Smooth muscle cell (in vitro differentiated cells): ENCODE measurements around the gene ERC2. TPM values are rescaled to one million over a fixed set of nuclear protein-coding genes. Genes with fewer than 3 reads are reported as not detected.
A peak's percentile ranks its signal among the peaks of the same experiment; 100 is the strongest.

ENCODE experiments used
- DNase-seq: peaks from one replicate; lab custom pipeline; 2025; ENCODE audit not compliant: unreplicated experiment; lab: John Stamatoyannopoulos, UW
- H2AFZ ChIP-seq: fragments of 200-600 bp; sonication (generic); 2 replicates; pipeline ENCODE4 v1.6.0; 2016; ENCODE audit warnings: antibody characterized with exemption, low read depth, mild to moderate bottlenecking
- H3F3A ChIP-seq: fragments of 200-600 bp; sonication (generic); 2 replicates; pipeline ENCODE4 v1.6.0; 2017; ENCODE audit warnings: antibody characterized with exemption, low read depth
- H3K27ac ChIP-seq: fragments of 200-600 bp; sonication (generic); 2 replicates; pipeline ENCODE4 v1.5.1; 2016; ENCODE audit warnings: low read depth, mild to moderate bottlenecking
- H3K27me3 ChIP-seq: fragments of 200-600 bp; sonication (generic); 2 replicates; pipeline ENCODE4 v1.6.1; 2016; ENCODE audit warnings: low read depth, mild to moderate bottlenecking
- H3K36me3 ChIP-seq: fragments of 200-600 bp; sonication (generic); 2 replicates; pipeline ENCODE4 v1.5.1; 2016; ENCODE audit warnings: low read depth
- H3K4me1 ChIP-seq: fragments of 200-600 bp; sonication (generic); 2 replicates; pipeline ENCODE4 v1.5.1; 2016; ENCODE audit warnings: low read depth
- H3K4me2 ChIP-seq: fragments of 200-600 bp; sonication (generic); 2 replicates; pipeline ENCODE4 v1.6.0; 2016; ENCODE audit warnings: mild to moderate bottlenecking
- H3K4me3 ChIP-seq: fragments of 200-600 bp; sonication (generic); 2 replicates; pipeline ENCODE4 v1.5.1; 2016; ENCODE audit warnings: mild to moderate bottlenecking
- H3K79me2 ChIP-seq: fragments of 200-600 bp; sonication (generic); 2 replicates; pipeline ENCODE4 v1.6.0; 2016; ENCODE audit warnings: low read depth, mild to moderate bottlenecking
- H3K9ac ChIP-seq: fragments of 200-600 bp; sonication (generic); 2 replicates; pipeline ENCODE4 v1.6.0; 2016; ENCODE audit warnings: low read depth
- H3K9me3 ChIP-seq: fragments of 200-600 bp; sonication (generic); replicated peaks from 2 replicates; pipeline ENCODE4 v1.5.1; 2016; ENCODE audit warnings: low read depth
- H4K20me1 ChIP-seq: fragments of 200-600 bp; sonication (generic); 2 replicates; pipeline ENCODE4 v1.6.0; 2016; ENCODE audit warnings: low read depth
- WGBS: methylation state at CpG from one replicate; pipeline ENCODE4 v1.1.7; 2016; ENCODE audit warnings: low lambda C conversion rate; 5-methylcytosine and 5-hydroxymethylcytosine counted together
- polyA plus RNA-seq: library from polyadenylated mRNA; unstranded; fragments of >200 nt; fragmentation: Nextera tagmentation; extraction: Ambion mirVana; gene quantifications from 2 replicates; pipeline ENCODE4 v1.2.1, GENCODE V29; 2016
- total RNA-seq: library from RNA; depleted of rRNA; stranded (reverse); fragments of >200 nt; gene quantifications from 2 replicates; pipeline ENCODE4 v1.2.3, GENCODE V29; 2014
- TF ChIP-seq, protein P1 (sequence below): fragments of 200-600 bp; sonication (generic); IDR thresholded peaks from 2 replicates; pipeline ENCODE4 v1.5.1; 2017; ENCODE audit warnings: borderline replicate concordance, mild to moderate bottlenecking, antibody characterized with exemption; ENCODE audit not compliant: insufficient read depth, poor library complexity, severe bottlenecking

Gene ERC2
- total and polyA plus RNA-seq, 2 experiments from 2014 or later, result 1.1 TPM; not detected in 1

DNA sequence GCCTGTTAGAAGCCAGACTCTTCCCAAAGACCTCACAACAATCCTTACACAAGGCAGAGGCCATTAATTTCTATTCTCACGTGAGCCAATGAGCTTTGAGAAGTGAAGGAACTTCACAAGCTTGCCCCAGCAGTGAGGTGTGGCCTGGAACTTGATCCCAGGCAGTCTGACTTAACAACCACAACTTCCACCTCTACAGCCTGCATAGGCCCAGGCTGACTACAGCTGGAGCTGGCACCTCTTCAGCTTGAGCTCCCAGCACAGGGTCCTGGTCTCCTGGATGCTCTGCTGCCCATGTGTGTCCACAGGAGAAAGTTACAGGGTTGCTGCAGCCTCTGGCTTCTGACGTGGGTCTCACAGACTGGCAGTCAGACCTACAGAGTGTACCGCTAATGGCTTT is 111.0 kb downstream of the ERC2 start:
- DNase-seq, result no peak
- Histone ChIP-seq H3K4me2 (no peak overlapping the region), H3K4me3 (no peak overlapping the region), H4K20me1 (no peaks in the 10 kb centered on the region), H2AFZ (no peak overlapping the region), H3K4me1 (no peaks in the 10 kb centered on the region), H3K9me3 (no peaks in the 10 kb centered on the region), H3K9ac (no peak overlapping the region), H3K79me2 (no peaks in the 10 kb centered on the region), H3K27ac (no peak overlapping the region), H3K36me3 (no peaks in the 10 kb centered on the region), H3F3A (no peaks in the 10 kb centered on the region), H3K27me3 (no peaks in the 10 kb centered on the region)
- TF ChIP-seq, protein P1, sequence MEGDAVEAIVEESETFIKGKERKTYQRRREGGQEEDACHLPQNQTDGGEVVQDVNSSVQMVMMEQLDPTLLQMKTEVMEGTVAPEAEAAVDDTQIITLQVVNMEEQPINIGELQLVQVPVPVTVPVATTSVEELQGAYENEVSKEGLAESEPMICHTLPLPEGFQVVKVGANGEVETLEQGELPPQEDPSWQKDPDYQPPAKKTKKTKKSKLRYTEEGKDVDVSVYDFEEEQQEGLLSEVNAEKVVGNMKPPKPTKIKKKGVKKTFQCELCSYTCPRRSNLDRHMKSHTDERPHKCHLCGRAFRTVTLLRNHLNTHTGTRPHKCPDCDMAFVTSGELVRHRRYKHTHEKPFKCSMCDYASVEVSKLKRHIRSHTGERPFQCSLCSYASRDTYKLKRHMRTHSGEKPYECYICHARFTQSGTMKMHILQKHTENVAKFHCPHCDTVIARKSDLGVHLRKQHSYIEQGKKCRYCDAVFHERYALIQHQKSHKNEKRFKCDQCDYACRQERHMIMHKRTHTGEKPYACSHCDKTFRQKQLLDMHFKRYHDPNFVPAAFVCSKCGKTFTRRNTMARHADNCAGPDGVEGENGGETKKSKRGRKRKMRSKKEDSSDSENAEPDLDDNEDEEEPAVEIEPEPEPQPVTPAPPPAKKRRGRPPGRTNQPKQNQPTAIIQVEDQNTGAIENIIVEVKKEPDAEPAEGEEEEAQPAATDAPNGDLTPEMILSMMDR, result no peak
- WGBS, result 88% methylated on average over 3 of the region's 3 CpGs

DNA sequence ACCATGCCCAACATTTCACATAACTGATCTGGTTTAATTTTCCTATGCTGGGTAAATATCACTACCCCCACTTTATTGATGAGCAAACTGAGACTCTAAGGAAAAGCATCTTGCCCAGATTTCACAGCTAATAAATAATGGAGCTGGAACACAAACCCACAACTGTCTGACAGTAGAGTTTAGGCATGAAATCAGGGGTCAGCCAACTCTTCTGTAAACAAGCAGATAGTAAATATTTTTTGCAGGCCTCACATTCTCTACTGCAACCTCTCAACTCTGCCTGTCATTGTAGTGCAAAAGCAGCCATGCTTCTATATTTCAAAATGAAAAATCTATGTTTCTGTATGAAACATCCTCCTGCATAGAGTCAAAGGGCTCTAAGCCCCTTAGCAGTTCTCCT is 111.5 kb downstream of the ERC2 start:
- no peak overlapping the region for H3K27ac ChIP-seq
- H3K36me3 ChIP-seq, result no peaks in the 10 kb centered on the region
- no peaks in the 10 kb centered on the region for H4K20me1 ChIP-seq
- H3K27me3 ChIP-seq, result no peaks in the 10 kb centered on the region
- no peak overlapping the region for H3K4me2 ChIP-seq
- TF ChIP-seq, protein P1, result no peak
- H3F3A ChIP-seq, result no peaks in the 10 kb centered on the region
- no peak overlapping the region for H3K9ac ChIP-seq
- no peaks in the 10 kb centered on the region for H3K79me2 ChIP-seq
- no peak overlapping the region for H2AFZ ChIP-seq
- no peaks in the 10 kb centered on the region for H3K4me1 ChIP-seq
- no peak overlapping the region for H3K4me3 ChIP-seq
- H3K9me3 ChIP-seq, result no peaks in the 10 kb centered on the region
- no peak for DNase-seq

DNA sequence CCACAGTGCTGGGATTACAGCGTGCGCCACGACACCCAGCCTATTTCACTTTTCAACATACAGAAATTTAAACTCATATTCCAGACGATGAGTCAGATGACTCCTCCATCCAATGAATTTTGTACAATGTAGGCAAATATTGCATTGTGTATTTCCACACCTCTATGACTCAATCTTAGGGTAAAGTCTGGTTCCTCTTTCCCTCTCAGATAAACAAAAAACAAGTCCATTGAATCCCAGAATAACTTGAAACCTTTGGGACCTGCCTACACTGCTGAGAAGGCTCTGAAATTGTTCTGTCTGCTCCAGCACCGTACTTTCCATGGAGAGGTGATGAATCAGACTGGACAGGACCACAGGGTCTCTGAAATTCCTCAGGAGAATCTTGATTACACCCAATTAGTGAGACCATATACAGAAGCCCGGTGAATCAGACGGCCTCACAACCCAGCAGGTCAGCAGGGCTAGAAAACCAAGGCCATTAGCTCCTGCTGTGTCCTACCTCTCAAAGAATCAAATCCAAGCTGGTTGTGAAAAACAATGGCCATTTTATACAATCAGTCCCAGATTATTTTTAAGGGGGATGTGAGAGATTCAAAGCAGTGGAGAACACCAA is 112.6 kb downstream of the ERC2 start:
- Histone ChIP-seq H3K4me3 (no peak overlapping the region), H3F3A (no peaks in the 10 kb centered on the region), H3K9me3 (no peaks in the 10 kb centered on the region), H4K20me1 (no peaks in the 10 kb centered on the region), H3K27ac (peak overlapping the region; percentile 6), H3K9ac (no peak overlapping the region), H2AFZ (no peak overlapping the region), H3K27me3 (no peaks in the 10 kb centered on the region), H3K4me2 (no peak overlapping the region), H3K36me3 (no peaks in the 10 kb centered on the region), H3K79me2 (no peaks in the 10 kb centered on the region), H3K4me1 (no peaks in the 10 kb centered on the region)
- no peak for DNase-seq
- TF ChIP-seq, protein P1, result no peak
- WGBS, result 41% methylated on average over 7 of the region's 7 CpGs

DNA sequence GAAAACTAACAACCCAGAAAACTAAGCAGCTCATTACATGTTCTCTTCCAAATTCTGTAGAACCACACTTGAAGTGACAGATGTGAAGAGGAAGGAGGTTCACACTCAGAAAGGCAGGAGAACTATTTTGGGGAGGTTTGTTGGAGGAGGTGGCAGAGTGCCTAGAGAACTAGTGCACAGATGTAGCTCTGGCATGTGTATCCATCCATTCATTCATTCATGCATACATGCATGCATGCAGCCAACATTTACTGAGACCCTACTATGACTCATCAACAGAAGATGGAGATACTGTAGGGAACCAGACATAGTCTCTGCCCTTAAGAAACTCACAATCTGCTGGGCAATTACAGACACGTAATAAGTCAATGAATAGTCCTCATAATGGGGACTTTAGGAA is 116.7 kb downstream of the ERC2 start:
- DNase-seq, result no peak
- Histone ChIP-seq H3K27me3 (no peaks in the 10 kb centered on the region), H4K20me1 (no peaks in the 10 kb centered on the region), H3K36me3 (no peaks in the 10 kb centered on the region), H3K4me3 (no peak overlapping the region), H3F3A (no peaks in the 10 kb centered on the region), H3K4me1 (no peaks in the 10 kb centered on the region), H3K9me3 (no peaks in the 10 kb centered on the region), H3K79me2 (no peaks in the 10 kb centered on the region), H3K27ac (no peak overlapping the region), H3K4me2 (no peak overlapping the region), H2AFZ (no peak overlapping the region), H3K9ac (no peak overlapping the region)
- TF ChIP-seq, protein P1, result no peak
- 83% methylated on average over 1 of the region's 1 CpG for WGBS
